SK-N-SH treated with all-trans-retinoic acid at 6 μM for 48 hours (cell line): ENCODE results near the gene DNAJC4.

Experiments
- ATAC-seq: fragments of 200-7000 bp; cut with Tn5 transposase; 3 replicates; pipeline ENCODE4 v1.9.1; 2020; ENCODE audit warnings: mild to moderate bottlenecking, moderate library complexity
- BACH2 ChIP-seq: fragments of 250-450 bp; sonication (Bioruptor Pico); IDR thresholded peaks from 2 replicates; pipeline ENCODE4 v1.9.0; 2021; ENCODE audit warnings: mild to moderate bottlenecking, borderline replicate concordance
- CSDC2 ChIP-seq: fragments of 250-450 bp; sonication (Bioruptor Pico); IDR thresholded peaks from 2 replicates; pipeline ENCODE4 v1.5.0; 2020; ENCODE audit warnings: mild to moderate bottlenecking, moderate library complexity
- ESRRG ChIP-seq: fragments of 250-450 bp; sonication (Bioruptor Pico); IDR thresholded peaks from 2 replicates; pipeline ENCODE4 v1.6.1; 2021; ENCODE audit warnings: mild to moderate bottlenecking
- GLIS3 ChIP-seq: fragments of 250-450 bp; sonication (Bioruptor Pico); IDR thresholded peaks from 2 replicates; pipeline ENCODE4 v1.5.0; 2020; ENCODE audit warnings: mild to moderate bottlenecking, moderate library complexity
- ISL1 ChIP-seq: fragments of 250-450 bp; sonication (Bioruptor Pico); IDR thresholded peaks from 2 replicates; pipeline ENCODE4 v2.1.2; 2022; ENCODE audit warnings: mild to moderate bottlenecking, moderate library complexity
- OSR1 ChIP-seq: fragments of 250-450 bp; sonication (Bioruptor Pico); IDR thresholded peaks from 2 replicates; pipeline ENCODE4 v1.8.0; 2022; ENCODE audit warnings: moderate library complexity, mild to moderate bottlenecking, inconsistent platforms
- PPARA ChIP-seq: fragments of 250-450 bp; sonication (Bioruptor Pico); IDR thresholded peaks from 2 replicates; pipeline ENCODE4 v1.5.0; 2020; ENCODE audit warnings: mild to moderate bottlenecking, borderline replicate concordance
- RARB ChIP-seq: fragments of 250-450 bp; sonication (Bioruptor Pico); IDR thresholded peaks from 2 replicates; pipeline ENCODE4 v1.8.0; 2021; ENCODE audit warnings: mild to moderate bottlenecking, moderate library complexity
- SNAI2 ChIP-seq: fragments of 250-450 bp; sonication (Bioruptor Pico); IDR thresholded peaks from 2 replicates; pipeline ENCODE4 v1.5.0; 2020; ENCODE audit warnings: mild to moderate bottlenecking, moderate library complexity
- TCF4 ChIP-seq: fragments of 250-450 bp; sonication (Bioruptor Pico); IDR thresholded peaks from 2 replicates; pipeline ENCODE4 v1.8.0; 2021; ENCODE audit warnings: mild to moderate bottlenecking, moderate library complexity, borderline replicate concordance
- TOX ChIP-seq: fragments of 250-450 bp; sonication (Bioruptor Pico); IDR thresholded peaks from 2 replicates; pipeline ENCODE4 v1.8.0; 2021; ENCODE audit warnings: mild to moderate bottlenecking, moderate library complexity, borderline replicate concordance
- ZC3H10 ChIP-seq: fragments of 250-450 bp; sonication (Bioruptor Pico); IDR thresholded peaks from 2 replicates; pipeline ENCODE4 v1.5.1; 2021; ENCODE audit warnings: mild to moderate bottlenecking, moderate library complexity
- ZFP3 ChIP-seq: fragments of 250-450 bp; sonication (Bioruptor Pico); IDR thresholded peaks from 2 replicates; pipeline ENCODE4 v1.5.0; 2020; ENCODE audit warnings: mild to moderate bottlenecking, moderate library complexity
- ZFP30 ChIP-seq: fragments of 450-650 bp; formaldehyde crosslinking; IDR thresholded peaks from 2 replicates; pipeline ENCODE4 v1.5.0; 2022; ENCODE audit warnings: mild to moderate bottlenecking, moderate library complexity
- ZNF565 ChIP-seq: fragments of 450-650 bp; formaldehyde crosslinking; conservative IDR thresholded peaks from 2 replicates; pipeline ENCODE4 v1.5.0; 2020; ENCODE audit warnings: low read depth, mild to moderate bottlenecking, moderate library complexity
- ZNF70 ChIP-seq: fragments of 450-650 bp; formaldehyde crosslinking; IDR thresholded peaks from 2 replicates; pipeline ENCODE4 v1.5.0; 2020; ENCODE audit warnings: mild to moderate bottlenecking, moderate library complexity
- ZNF8 ChIP-seq: fragments of 450-650 bp; formaldehyde crosslinking; IDR thresholded peaks from 2 replicates; pipeline ENCODE4 v1.5.0; 2020; ENCODE audit warnings: mild to moderate bottlenecking, moderate library complexity
- TF ChIP-seq, protein P1 (sequence below): fragments of 250-450 bp; sonication (Bioruptor Pico); IDR thresholded peaks from 2 replicates; pipeline ENCODE4 v1.8.0; 2020; ENCODE audit warnings: mild to moderate bottlenecking, moderate library complexity, borderline replicate concordance
- TF ChIP-seq, protein P2 (sequence below): fragments of 250-450 bp; sonication (Bioruptor Pico); IDR thresholded peaks from 2 replicates; pipeline ENCODE4 v1.5.0; 2020; ENCODE audit warnings: mild to moderate bottlenecking, moderate library complexity
- TF ChIP-seq, protein P3 (sequence below): fragments of 250-450 bp; sonication (Bioruptor Pico); IDR thresholded peaks from 2 replicates; pipeline ENCODE4 v1.5.1; 2020; ENCODE audit warnings: low read depth, mild to moderate bottlenecking, moderate library complexity
- TF ChIP-seq, protein P4 (sequence below): fragments of 250-450 bp; sonication (Bioruptor Pico); IDR thresholded peaks from 2 replicates; pipeline ENCODE4 v1.5.1; 2021; ENCODE audit warnings: mild to moderate bottlenecking, moderate library complexity

DNAJC4 gene

DNA sequence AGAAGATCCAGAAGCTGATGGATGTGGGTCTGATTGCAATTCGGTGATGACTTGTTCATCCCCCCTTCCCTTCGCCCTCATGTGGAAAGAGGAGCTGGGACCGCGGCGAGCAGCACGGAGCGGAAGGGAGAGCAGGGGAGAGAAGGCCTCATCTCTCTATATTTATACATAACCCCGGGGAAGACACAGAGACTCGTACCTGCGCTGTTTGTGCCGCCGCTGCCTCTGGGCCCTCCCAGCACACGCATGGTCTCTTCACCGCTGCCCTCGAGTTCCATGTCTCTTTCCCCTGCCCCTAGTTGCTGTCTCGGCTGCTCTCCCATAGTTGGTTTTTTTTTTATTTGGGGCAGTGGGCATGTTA is 26.3 kb upstream of the DNAJC4 start:
- TF ChIP-seq PPARA (CRISPR knock-in tag) (no peak), GLIS3 (CRISPR knock-in tag) (no peak), ZC3H10 (CRISPR knock-in tag) (no peak), TCF4 (CRISPR knock-in tag) (no peak), ISL1 (CRISPR knock-in tag) (no peak), RARB (CRISPR knock-in tag) (no peak), CSDC2 (CRISPR knock-in tag) (no peak), ZNF565 (CRISPR knock-in tag) (no peak), ZNF70 (CRISPR knock-in tag) (no peak), TOX (no peak), ZFP3 (no peak), ESRRG (no peak), ZFP30 (no peak)
- TF ChIP-seq, protein P1, sequence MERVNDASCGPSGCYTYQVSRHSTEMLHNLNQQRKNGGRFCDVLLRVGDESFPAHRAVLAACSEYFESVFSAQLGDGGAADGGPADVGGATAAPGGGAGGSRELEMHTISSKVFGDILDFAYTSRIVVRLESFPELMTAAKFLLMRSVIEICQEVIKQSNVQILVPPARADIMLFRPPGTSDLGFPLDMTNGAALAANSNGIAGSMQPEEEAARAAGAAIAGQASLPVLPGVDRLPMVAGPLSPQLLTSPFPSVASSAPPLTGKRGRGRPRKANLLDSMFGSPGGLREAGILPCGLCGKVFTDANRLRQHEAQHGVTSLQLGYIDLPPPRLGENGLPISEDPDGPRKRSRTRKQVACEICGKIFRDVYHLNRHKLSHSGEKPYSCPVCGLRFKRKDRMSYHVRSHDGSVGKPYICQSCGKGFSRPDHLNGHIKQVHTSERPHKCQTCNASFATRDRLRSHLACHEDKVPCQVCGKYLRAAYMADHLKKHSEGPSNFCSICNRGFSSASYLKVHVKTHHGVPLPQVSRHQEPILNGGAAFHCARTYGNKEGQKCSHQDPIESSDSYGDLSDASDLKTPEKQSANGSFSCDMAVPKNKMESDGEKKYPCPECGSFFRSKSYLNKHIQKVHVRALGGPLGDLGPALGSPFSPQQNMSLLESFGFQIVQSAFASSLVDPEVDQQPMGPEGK (CRISPR knock-in tag) = no peak
- TF ChIP-seq, protein P2, sequence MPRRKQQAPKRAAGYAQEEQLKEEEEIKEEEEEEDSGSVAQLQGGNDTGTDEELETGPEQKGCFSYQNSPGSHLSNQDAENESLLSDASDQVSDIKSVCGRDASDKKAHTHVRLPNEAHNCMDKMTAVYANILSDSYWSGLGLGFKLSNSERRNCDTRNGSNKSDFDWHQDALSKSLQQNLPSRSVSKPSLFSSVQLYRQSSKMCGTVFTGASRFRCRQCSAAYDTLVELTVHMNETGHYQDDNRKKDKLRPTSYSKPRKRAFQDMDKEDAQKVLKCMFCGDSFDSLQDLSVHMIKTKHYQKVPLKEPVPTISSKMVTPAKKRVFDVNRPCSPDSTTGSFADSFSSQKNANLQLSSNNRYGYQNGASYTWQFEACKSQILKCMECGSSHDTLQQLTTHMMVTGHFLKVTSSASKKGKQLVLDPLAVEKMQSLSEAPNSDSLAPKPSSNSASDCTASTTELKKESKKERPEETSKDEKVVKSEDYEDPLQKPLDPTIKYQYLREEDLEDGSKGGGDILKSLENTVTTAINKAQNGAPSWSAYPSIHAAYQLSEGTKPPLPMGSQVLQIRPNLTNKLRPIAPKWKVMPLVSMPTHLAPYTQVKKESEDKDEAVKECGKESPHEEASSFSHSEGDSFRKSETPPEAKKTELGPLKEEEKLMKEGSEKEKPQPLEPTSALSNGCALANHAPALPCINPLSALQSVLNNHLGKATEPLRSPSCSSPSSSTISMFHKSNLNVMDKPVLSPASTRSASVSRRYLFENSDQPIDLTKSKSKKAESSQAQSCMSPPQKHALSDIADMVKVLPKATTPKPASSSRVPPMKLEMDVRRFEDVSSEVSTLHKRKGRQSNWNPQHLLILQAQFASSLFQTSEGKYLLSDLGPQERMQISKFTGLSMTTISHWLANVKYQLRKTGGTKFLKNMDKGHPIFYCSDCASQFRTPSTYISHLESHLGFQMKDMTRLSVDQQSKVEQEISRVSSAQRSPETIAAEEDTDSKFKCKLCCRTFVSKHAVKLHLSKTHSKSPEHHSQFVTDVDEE (CRISPR knock-in tag) = no peak
- TF ChIP-seq, protein P3, sequence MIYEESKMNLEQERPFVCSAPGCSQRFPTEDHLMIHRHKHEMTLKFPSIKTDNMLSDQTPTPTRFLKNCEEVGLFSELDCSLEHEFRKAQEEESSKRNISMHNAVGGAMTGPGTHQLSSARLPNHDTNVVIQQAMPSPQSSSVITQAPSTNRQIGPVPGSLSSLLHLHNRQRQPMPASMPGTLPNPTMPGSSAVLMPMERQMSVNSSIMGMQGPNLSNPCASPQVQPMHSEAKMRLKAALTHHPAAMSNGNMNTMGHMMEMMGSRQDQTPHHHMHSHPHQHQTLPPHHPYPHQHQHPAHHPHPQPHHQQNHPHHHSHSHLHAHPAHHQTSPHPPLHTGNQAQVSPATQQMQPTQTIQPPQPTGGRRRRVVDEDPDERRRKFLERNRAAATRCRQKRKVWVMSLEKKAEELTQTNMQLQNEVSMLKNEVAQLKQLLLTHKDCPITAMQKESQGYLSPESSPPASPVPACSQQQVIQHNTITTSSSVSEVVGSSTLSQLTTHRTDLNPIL = no peak
- no peak for ATAC-seq

DNA sequence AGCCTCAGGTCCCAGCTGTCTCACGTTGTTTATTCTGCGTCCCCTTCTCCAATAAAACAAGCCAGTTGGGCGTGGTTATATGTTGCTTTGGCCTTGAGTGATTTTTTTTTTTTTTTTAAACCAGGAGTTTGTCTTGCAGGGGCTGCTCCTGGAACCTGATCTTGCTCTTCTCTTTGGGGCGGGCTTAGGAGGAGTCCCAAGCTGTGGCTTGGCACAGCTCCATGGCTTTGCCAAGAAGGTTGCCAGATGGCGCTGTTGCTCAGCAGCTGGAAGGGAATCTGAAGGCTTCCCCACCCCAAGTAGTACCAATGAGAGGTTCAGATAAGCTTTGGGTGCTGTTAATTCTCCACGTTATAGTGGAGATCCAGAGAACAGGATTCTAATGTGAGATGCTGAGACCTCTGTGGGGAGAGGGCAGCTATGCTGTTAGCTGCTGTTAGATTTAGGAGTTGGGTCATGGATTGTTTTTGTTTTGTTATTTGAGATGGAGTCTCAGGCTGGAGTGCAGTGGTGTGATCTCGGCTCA is 25.8 kb upstream of the DNAJC4 start:
- peak; percentile 82 for ATAC-seq
- TF ChIP-seq ISL1 (CRISPR knock-in tag) = no peak
- no peak for TF ChIP-seq RARB (CRISPR knock-in tag)
- no peak for TF ChIP-seq PPARA (CRISPR knock-in tag)
- no peak for TF ChIP-seq GLIS3 (CRISPR knock-in tag)
- TF ChIP-seq, protein P2 (CRISPR knock-in tag) = no peak
- TF ChIP-seq SNAI2 = no peak
- TF ChIP-seq ESRRG = no peak
- TF ChIP-seq, protein P3 = no peak
- no peak for TF ChIP-seq CSDC2 (CRISPR knock-in tag)
- TF ChIP-seq ZC3H10 (CRISPR knock-in tag) = no peak
- no peak for TF ChIP-seq ZFP30
- TF ChIP-seq OSR1 = no peak
- TF ChIP-seq, protein P4, sequence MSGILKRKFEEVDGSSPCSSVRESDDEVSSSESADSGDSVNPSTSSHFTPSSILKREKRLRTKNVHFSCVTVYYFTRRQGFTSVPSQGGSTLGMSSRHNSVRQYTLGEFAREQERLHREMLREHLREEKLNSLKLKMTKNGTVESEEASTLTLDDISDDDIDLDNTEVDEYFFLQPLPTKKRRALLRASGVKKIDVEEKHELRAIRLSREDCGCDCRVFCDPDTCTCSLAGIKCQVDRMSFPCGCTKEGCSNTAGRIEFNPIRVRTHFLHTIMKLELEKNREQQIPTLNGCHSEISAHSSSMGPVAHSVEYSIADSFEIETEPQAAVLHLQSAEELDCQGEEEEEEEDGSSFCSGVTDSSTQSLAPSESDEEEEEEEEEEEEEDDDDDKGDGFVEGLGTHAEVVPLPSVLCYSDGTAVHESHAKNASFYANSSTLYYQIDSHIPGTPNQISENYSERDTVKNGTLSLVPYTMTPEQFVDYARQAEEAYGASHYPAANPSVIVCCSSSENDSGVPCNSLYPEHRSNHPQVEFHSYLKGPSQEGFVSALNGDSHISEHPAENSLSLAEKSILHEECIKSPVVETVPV (CRISPR knock-in tag) = no peak
- TF ChIP-seq ZNF8 (CRISPR knock-in tag) = no peak
- no peak for TF ChIP-seq BACH2 (CRISPR knock-in tag)
- no peak for TF ChIP-seq TCF4 (CRISPR knock-in tag)
